Panc1 (cell line): ENCODE data around the gene ADGRG3. TPM values are rescaled to one million over a fixed set of nuclear protein-coding genes. Genes with fewer than 3 reads are reported as not detected.
A peak's percentile ranks its signal among the peaks of the same experiment; 100 is the strongest.

Experiments
- ATAC-seq: fragments of 200-7000 bp; cut with Tn5 transposase; 2 replicates; pipeline ENCODE4 v1.9.1; 2020; ENCODE audit warnings: mild to moderate bottlenecking, moderate library complexity
- BruUV-seq: library from RNA; stranded (reverse); fragments of 400-500 nt; replicated peaks from 2 replicates; lab custom pipeline; 2021; lab: Mats Ljungman, UMichigan
- CTCF ChIA-PET: fragments of 300-600 bp; sonication (Branson Sonifier 250); formaldehyde crosslinking; loops from one replicate; lab custom pipeline; 2022; ENCODE audit warnings: antibody characterized with exemption; lab: Charles Lee
- POLR2A ChIA-PET: fragments of 300-600 bp; sonication (Branson Sonifier 250); formaldehyde crosslinking; loops from one replicate; lab custom pipeline; 2022; ENCODE audit warnings: antibody characterized with exemption; lab: Charles Lee
- DNase-seq: peaks from one replicate; pipeline ENCODE4 v3.0.0-alpha.2; 2010; ENCODE audit warnings: low read depth, low spot score
- H3K27ac ChIP-seq: 2 replicates; pipeline ENCODE4 v1.5.1; 2011; ENCODE audit warnings: mild to moderate bottlenecking, low read length, inconsistent platforms
- H3K27me3 ChIP-seq: fragments of 200-500 bp; sonication (Bioruptor generic); 2 replicates; pipeline ENCODE4 v1.6.0; 2014; ENCODE audit warnings: low read length, inconsistent platforms; ENCODE audit not compliant: control insufficient read depth, insufficient read depth
- H3K36me3 ChIP-seq: fragments of 200-500 bp; sonication (Bioruptor generic); 2 replicates; pipeline ENCODE4 v1.5.1; 2014; ENCODE audit warnings: inconsistent platforms, mild to moderate bottlenecking, low read length, moderate library complexity; ENCODE audit not compliant: control insufficient read depth, insufficient read depth
- H3K4me1 ChIP-seq: 2 replicates; pipeline ENCODE4 v1.5.1; 2011; ENCODE audit warnings: inconsistent platforms, mild to moderate bottlenecking, low read length, moderate library complexity; ENCODE audit not compliant: control insufficient read depth, insufficient read depth
- H3K4me3 ChIP-seq, 2 experiments: 2 replicates each; pipeline ENCODE4 v1.5.1; 2011 to 2012; ENCODE audit warnings: low read depth in 2 of 2, low read length in 2 of 2, mild to moderate bottlenecking in 2 of 2, inconsistent platforms in 1 of 2, moderate library complexity in 1 of 2
- H3K9me3 ChIP-seq: fragments of 200-500 bp; sonication (Bioruptor generic); 2 replicates; pipeline ENCODE4 v1.5.1; 2014; ENCODE audit warnings: low read depth, mild to moderate bottlenecking, inconsistent platforms, low read length, moderate library complexity; ENCODE audit not compliant: control insufficient read depth, insufficient read depth
- POLR2AphosphoS5 ChIP-seq: IDR thresholded peaks from 2 replicates; pipeline ENCODE4 v1.6.1; 2012; ENCODE audit warnings: mild to moderate bottlenecking, low read depth, low read length, moderate library complexity
- REST ChIP-seq, 2 experiments: IDR thresholded peaks; 2 replicates each; pipeline ENCODE4 v1.6.1; 2011 to 2012; ENCODE audit warnings: low read depth in 2 of 2, control low read depth in 1 of 2, low read length in 1 of 2, mild to moderate bottlenecking in 1 of 2, moderate library complexity in 1 of 2; ENCODE audit not compliant: insufficient read depth in 1 of 2
- SIN3A ChIP-seq: IDR thresholded peaks from 2 replicates; pipeline ENCODE4 v1.6.1; 2012; ENCODE audit warnings: low read depth, mild to moderate bottlenecking, low read length, moderate library complexity, borderline replicate concordance; ENCODE audit not compliant: insufficient read depth
- TCF7L2 ChIP-seq: IDR thresholded peaks from 2 replicates; pipeline ENCODE4 v1.6.1; 2011; ENCODE audit warnings: mild to moderate bottlenecking, low read depth, low read length, inconsistent platforms
- in situ Hi-C: cut with HindIII; loops from 2 replicates; pipeline ENCODE4 v1.10.0; 2016; ENCODE audit warnings: low sequenced_read_pairs, low pct_unique_long_range_greater_than_20kb
- intact Hi-C: fragments of 100-400 bp; cut with micrococcal nuclease; formaldehyde crosslinking; loops from one replicate; pipeline ENCODE4 v1.10.0; 2022; ENCODE audit not compliant: unreplicated experiment
- total RNA-seq: library from RNA; stranded (reverse); gene quantifications from one replicate; pipeline ENCODE4 v1.2.1, GENCODE V29; 2021; ENCODE audit not compliant: unreplicated experiment
- TF ChIP-seq, protein P1 (sequence below): fragments of 450-650 bp; IDR thresholded peaks from 2 replicates; pipeline ENCODE4 v1.5.1; 2017; ENCODE audit warnings: mild to moderate bottlenecking

Gene ADGRG3
- total RNA-seq, 1 experiment from 2014 or later: not detected

- H3K9me3 ChIP-seq: no peaks in the 10 kb centered on the region
- no peak overlapping the region for H3K27ac ChIP-seq
- POLR2A ChIA-PET: no interaction called here
- ATAC-seq (0 out of 2 replicates have a peak, but pooled peaks have one; percentile 52), DNase-seq (no peak)
- CTCF ChIA-PET: no interaction called here
- intact Hi-C loops (no loop called here), in situ Hi-C loops (no loop called here)
- TF ChIP-seq POLR2AphosphoS5 (no peak), REST (IDR thresholded peaks at IDR 0.05; ENCODE audit: insufficient read depth in 1 of 2, low read depth in 2 of 2, low read length in 1 of 2) (no peak), SIN3A (no peak), TCF7L2 (no peak)
- TF ChIP-seq, protein P1, sequence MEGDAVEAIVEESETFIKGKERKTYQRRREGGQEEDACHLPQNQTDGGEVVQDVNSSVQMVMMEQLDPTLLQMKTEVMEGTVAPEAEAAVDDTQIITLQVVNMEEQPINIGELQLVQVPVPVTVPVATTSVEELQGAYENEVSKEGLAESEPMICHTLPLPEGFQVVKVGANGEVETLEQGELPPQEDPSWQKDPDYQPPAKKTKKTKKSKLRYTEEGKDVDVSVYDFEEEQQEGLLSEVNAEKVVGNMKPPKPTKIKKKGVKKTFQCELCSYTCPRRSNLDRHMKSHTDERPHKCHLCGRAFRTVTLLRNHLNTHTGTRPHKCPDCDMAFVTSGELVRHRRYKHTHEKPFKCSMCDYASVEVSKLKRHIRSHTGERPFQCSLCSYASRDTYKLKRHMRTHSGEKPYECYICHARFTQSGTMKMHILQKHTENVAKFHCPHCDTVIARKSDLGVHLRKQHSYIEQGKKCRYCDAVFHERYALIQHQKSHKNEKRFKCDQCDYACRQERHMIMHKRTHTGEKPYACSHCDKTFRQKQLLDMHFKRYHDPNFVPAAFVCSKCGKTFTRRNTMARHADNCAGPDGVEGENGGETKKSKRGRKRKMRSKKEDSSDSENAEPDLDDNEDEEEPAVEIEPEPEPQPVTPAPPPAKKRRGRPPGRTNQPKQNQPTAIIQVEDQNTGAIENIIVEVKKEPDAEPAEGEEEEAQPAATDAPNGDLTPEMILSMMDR: no peak
- BruUV-seq: no TSS peak
- H3K36me3 ChIP-seq: no peaks in the 10 kb centered on the region
- H3K4me1 ChIP-seq: peaks cover under 1% of the 10 kb centered on the region; the same call in 1 of the 2 replicates
- H3K27me3 ChIP-seq: no peaks in the 10 kb centered on the region
- no peak overlapping the region for H3K4me3 ChIP-seq
These were observed 14.9 kb downstream of the ADGRG3 start for GRCh38 chr16:57682809-57683635.

DNA sequence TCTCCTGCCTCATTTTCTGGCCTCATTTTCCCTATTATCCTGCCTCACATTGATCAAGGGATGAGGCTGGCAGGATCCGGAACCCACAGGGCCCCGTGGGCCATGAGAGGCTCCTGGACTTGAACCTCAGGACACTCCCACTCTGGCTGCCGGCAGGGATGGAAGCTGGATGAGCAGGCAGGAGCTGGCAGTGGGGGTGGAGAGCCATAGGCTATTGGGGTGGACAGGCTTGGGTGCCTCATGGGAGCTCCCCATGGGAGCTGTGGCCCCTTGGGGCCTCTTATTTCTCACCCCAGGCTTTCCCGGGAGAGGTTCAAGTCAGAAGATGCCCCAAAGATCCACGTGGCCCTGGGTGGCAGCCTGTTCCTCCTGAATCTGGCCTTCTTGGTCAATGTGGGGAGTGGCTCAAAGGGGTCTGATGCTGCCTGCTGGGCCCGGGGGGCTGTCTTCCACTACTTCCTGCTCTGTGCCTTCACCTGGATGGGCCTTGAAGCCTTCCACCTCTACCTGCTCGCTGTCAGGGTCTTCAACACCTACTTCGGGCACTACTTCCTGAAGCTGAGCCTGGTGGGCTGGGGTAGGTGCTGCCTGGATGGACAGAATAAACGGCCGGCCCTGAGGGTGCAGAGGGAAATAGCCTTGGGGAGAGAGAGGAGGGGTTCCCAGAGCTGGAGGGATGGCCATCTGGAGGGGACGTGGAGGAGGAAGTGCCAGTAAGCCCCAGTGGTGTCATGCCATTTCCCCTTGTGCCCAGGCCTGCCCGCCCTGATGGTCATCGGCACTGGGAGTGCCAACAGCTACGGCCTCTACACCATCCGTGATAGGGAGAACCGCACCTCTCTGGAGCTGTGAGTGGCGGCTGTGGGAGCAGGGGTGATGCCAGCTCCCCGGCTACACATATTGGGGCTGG lies 15.8 kb downstream of the ADGRG3 start:
- ATAC-seq (no peak), DNase-seq (no peak)
- H3K36me3 ChIP-seq: no peaks in the 10 kb centered on the region
- H3K4me1 ChIP-seq: no peaks in the 10 kb centered on the region
- ChIA-PET POLR2A (no interaction called here), CTCF (no interaction called here)
- H3K27ac ChIP-seq: no peak overlapping the region
- no peaks in the 10 kb centered on the region for H3K27me3 ChIP-seq
- TF ChIP-seq SIN3A: no peak
- TF ChIP-seq REST (IDR thresholded peaks at IDR 0.05; ENCODE audit: insufficient read depth in 1 of 2, low read depth in 2 of 2, low read length in 1 of 2): no peak
- TF ChIP-seq, protein P1: no peak
- TF ChIP-seq TCF7L2: no peak
- TF ChIP-seq POLR2AphosphoS5: no peak
- intact Hi-C loops: no loop called here
- H3K9me3 ChIP-seq: no peaks in the 10 kb centered on the region
- in situ Hi-C loops: no loop called here
- BruUV-seq: no TSS peak
- H3K4me3 ChIP-seq: no peak overlapping the region
